Activated CD4-positive, alpha-beta memory T cell treated with anti-CD3 and anti-CD28 coated beads for 36 hours (primary cell): ENCODE results near the gene SCN5A. TPM values are rescaled to one million over a fixed set of nuclear protein-coding genes. Genes with fewer than 3 reads are reported as not detected.

Source experiments
- CTCF ChIA-PET: fragments of 350-600 bp; sonication (Branson Sonifier 250); formaldehyde crosslinking; loops from one replicate; lab custom pipeline; 2021; ENCODE audit warnings: antibody characterized with exemption, inconsistent platforms; lab: Charles Lee
- POLR2A ChIA-PET: fragments of 350-600 bp; sonication (Branson Sonifier 250); formaldehyde crosslinking; loops from one replicate; lab custom pipeline; 2021; ENCODE audit warnings: antibody characterized with exemption; lab: Charles Lee
- DNase-seq: peaks from one replicate; pipeline ENCODE4 v3.0.0-alpha.2; 2020
- H3K27ac Mint-ChIP-seq: one replicate; pipeline ENCODE4 v1.8.0; 2021; ENCODE audit warnings: mixed read lengths
- H3K27me3 Mint-ChIP-seq: one replicate; pipeline ENCODE4 v1.8.0; 2021; ENCODE audit warnings: mixed read lengths
- H3K36me3 Mint-ChIP-seq: one replicate; pipeline ENCODE4 v1.8.0; 2021; ENCODE audit warnings: mixed read lengths
- H3K4me1 Mint-ChIP-seq: one replicate; pipeline ENCODE4 v1.8.0; 2021; ENCODE audit warnings: low read depth, mixed read lengths
- H3K4me3 Mint-ChIP-seq: one replicate; pipeline ENCODE4 v1.8.0; 2021; ENCODE audit warnings: mild to moderate bottlenecking, mixed read lengths
- H3K9me3 Mint-ChIP-seq: one replicate; pipeline ENCODE4 v1.8.0; 2021; ENCODE audit warnings: mixed read lengths
- intact Hi-C: fragments of 100-400 bp; cut with micrococcal nuclease; formaldehyde crosslinking; loops from one replicate; pipeline ENCODE4 v1.15.1; 2023
- total RNA-seq, 2 experiments: library from RNA; stranded (reverse); gene quantifications; one replicate each; pipeline ENCODE4 v1.2.3, GENCODE V29; 2021

SCN5A gene
- total RNA-seq, 2 experiments from 2014 or later: 0.12 to 0.34 TPM

- Mint-ChIP-seq H3K4me1 (no peaks in the 10 kb centered on the region), H3K9me3 (no peaks in the 10 kb centered on the region), H3K27ac (no peak overlapping the region), H3K4me3 (no peak overlapping the region), H3K36me3 (no peaks in the 10 kb centered on the region), H3K27me3 (peaks cover 4% of the 10 kb centered on the region)
- no peak for DNase-seq
- CTCF ChIA-PET: interaction anchor here (1.1 kb wide), 1 partner anchor 32 kb away, joined by 4 read pairs; no protein-coding TSS in a partner anchor
- POLR2A ChIA-PET: no interaction called here
- intact Hi-C loops: no loop called here
Measured at GRCh38 chr3:38618343-38618742, 31.1 kb downstream of the SCN5A start.

GRCh38 chr3:38617586-38617985, 31.9 kb downstream of the SCN5A start:
- H3K27ac Mint-ChIP-seq: no peak overlapping the region
- POLR2A ChIA-PET: no interaction called here
- no peak for DNase-seq
- CTCF ChIA-PET: interaction anchor here (1.1 kb wide), 1 partner anchor 33 kb away, joined by 4 read pairs; no protein-coding TSS in a partner anchor
- H3K9me3 Mint-ChIP-seq: no peaks in the 10 kb centered on the region
- intact Hi-C loops: no loop called here
- no peaks in the 10 kb centered on the region for H3K4me1 Mint-ChIP-seq
- no peak overlapping the region for H3K4me3 Mint-ChIP-seq
- peaks cover 4% of the 10 kb centered on the region for H3K27me3 Mint-ChIP-seq
- H3K36me3 Mint-ChIP-seq: no peaks in the 10 kb centered on the region

GRCh38 chr3:38617137-38617536, 32.4 kb downstream of the SCN5A start:
- Mint-ChIP-seq H3K36me3 (no peaks in the 10 kb centered on the region), H3K4me3 (no peak overlapping the region), H3K4me1 (no peaks in the 10 kb centered on the region), H3K27me3 (peaks cover 4% of the 10 kb centered on the region), H3K27ac (no peak overlapping the region), H3K9me3 (no peaks in the 10 kb centered on the region)
- POLR2A ChIA-PET: no interaction called here
- DNase-seq: no peak
- intact Hi-C loops: no loop called here
- CTCF ChIA-PET: interaction anchor here (1.1 kb wide), 1 partner anchor 34 kb away, joined by 4 read pairs; no protein-coding TSS in a partner anchor

- Mint-ChIP-seq H3K4me3 (no peak overlapping the region), H3K9me3 (no peaks in the 10 kb centered on the region), H3K27ac (no peak overlapping the region), H3K36me3 (no peaks in the 10 kb centered on the region), H3K27me3 (peaks cover 4% of the 10 kb centered on the region), H3K4me1 (no peaks in the 10 kb centered on the region)
- intact Hi-C loops: no loop called here
- ChIA-PET CTCF (no interaction called here), POLR2A (no interaction called here)
- DNase-seq: no peak
Measured at GRCh38 chr3:38616658-38617057, 32.8 kb downstream of the SCN5A start.

- H3K4me1 Mint-ChIP-seq: no peaks in the 10 kb centered on the region
- no peak overlapping the region for H3K27ac Mint-ChIP-seq
- POLR2A ChIA-PET: no interaction called here
Measured at GRCh38 chr3:38616111-38616510, 33.4 kb downstream of the SCN5A start.

GRCh38 chr3:38614651-38615352, 34.7 kb downstream of the SCN5A start:
- ChIA-PET CTCF (no interaction called here), POLR2A (no interaction called here)
- no peak for DNase-seq
- Mint-ChIP-seq H3K27ac (no peak overlapping the region), H3K4me1 (no peaks in the 10 kb centered on the region), H3K36me3 (no peaks in the 10 kb centered on the region), H3K27me3 (peaks cover 2% of the 10 kb centered on the region), H3K4me3 (no peak overlapping the region), H3K9me3 (no peaks in the 10 kb centered on the region)
- intact Hi-C loops: no loop called here

More at GRCh38 chr3:38616111-38616510, 33.4 kb downstream of the SCN5A start:
- CTCF ChIA-PET: no interaction called here
- Mint-ChIP-seq H3K27me3 (peaks cover 3% of the 10 kb centered on the region), H3K9me3 (no peaks in the 10 kb centered on the region), H3K4me3 (no peak overlapping the region), H3K36me3 (no peaks in the 10 kb centered on the region)
- intact Hi-C loops: no loop called here
- DNase-seq: no peak

- peaks cover 2% of the 10 kb centered on the region for H3K27me3 Mint-ChIP-seq
- no peaks in the 10 kb centered on the region for H3K36me3 Mint-ChIP-seq
- no peaks in the 10 kb centered on the region for H3K4me1 Mint-ChIP-seq
- ChIA-PET CTCF (no interaction called here), POLR2A (no interaction called here)
- H3K9me3 Mint-ChIP-seq: no peaks in the 10 kb centered on the region
- H3K27ac Mint-ChIP-seq: no peak overlapping the region
- DNase-seq: no peak
- intact Hi-C loops: no loop called here
- H3K4me3 Mint-ChIP-seq: no peak overlapping the region
Measured at GRCh38 chr3:38614091-38614490, 35.4 kb downstream of the SCN5A start.

GRCh38 chr3:38613426-38613825, 36.1 kb downstream of the SCN5A start:
- intact Hi-C loops: no loop called here
- no peak for DNase-seq
- H3K27ac Mint-ChIP-seq: no peak overlapping the region
- no peaks in the 10 kb centered on the region for H3K4me1 Mint-ChIP-seq
- H3K27me3 Mint-ChIP-seq: peaks cover 2% of the 10 kb centered on the region
- H3K4me3 Mint-ChIP-seq: no peak overlapping the region
- no peaks in the 10 kb centered on the region for H3K36me3 Mint-ChIP-seq
- ChIA-PET CTCF (no interaction called here), POLR2A (no interaction called here)
- no peaks in the 10 kb centered on the region for H3K9me3 Mint-ChIP-seq

- Mint-ChIP-seq H3K9me3 (no peaks in the 10 kb centered on the region), H3K4me3 (no peak overlapping the region), H3K27me3 (no peaks in the 10 kb centered on the region), H3K36me3 (no peaks in the 10 kb centered on the region), H3K27ac (no peak overlapping the region), H3K4me1 (no peaks in the 10 kb centered on the region)
- POLR2A ChIA-PET: no interaction called here
- no peak for DNase-seq
- intact Hi-C loops: no loop called here
- CTCF ChIA-PET: interaction anchor here (1.6 kb wide), 1 partner anchor 44 kb away, joined by 5 read pairs; no protein-coding TSS in a partner anchor
Measured at GRCh38 chr3:38611866-38612265, 37.6 kb downstream of the SCN5A start.

GRCh38 chr3:38610934-38611333, 38.6 kb downstream of the SCN5A start:
- no peaks in the 10 kb centered on the region for H3K4me1 Mint-ChIP-seq
- no peak overlapping the region for H3K4me3 Mint-ChIP-seq
- no peaks in the 10 kb centered on the region for H3K9me3 Mint-ChIP-seq
- no peak overlapping the region for H3K27ac Mint-ChIP-seq
- no peaks in the 10 kb centered on the region for H3K27me3 Mint-ChIP-seq
- intact Hi-C loops: no loop called here
- no peak for DNase-seq
- ChIA-PET POLR2A (no interaction called here), CTCF (no interaction called here)
- H3K36me3 Mint-ChIP-seq: no peaks in the 10 kb centered on the region

GRCh38 chr3:38610436-38610835, 39.1 kb downstream of the SCN5A start:
- no peaks in the 10 kb centered on the region for H3K9me3 Mint-ChIP-seq
- no peaks in the 10 kb centered on the region for H3K27me3 Mint-ChIP-seq
- ChIA-PET POLR2A (no interaction called here), CTCF (no interaction called here)
- H3K36me3 Mint-ChIP-seq: no peaks in the 10 kb centered on the region
- no peaks in the 10 kb centered on the region for H3K4me1 Mint-ChIP-seq
- intact Hi-C loops: no loop called here
- H3K27ac Mint-ChIP-seq: no peak overlapping the region
- H3K4me3 Mint-ChIP-seq: no peak overlapping the region
- no peak for DNase-seq

- no peaks in the 10 kb centered on the region for H3K9me3 Mint-ChIP-seq
- H3K27ac Mint-ChIP-seq: no peak overlapping the region
- ChIA-PET POLR2A (no interaction called here), CTCF (no interaction called here)
- intact Hi-C loops: no loop called here
- H3K4me1 Mint-ChIP-seq: no peaks in the 10 kb centered on the region
- H3K4me3 Mint-ChIP-seq: no peak overlapping the region
- H3K27me3 Mint-ChIP-seq: no peaks in the 10 kb centered on the region
- DNase-seq: no peak
- H3K36me3 Mint-ChIP-seq: no peaks in the 10 kb centered on the region
Measured at GRCh38 chr3:38609386-38610111, 39.9 kb downstream of the SCN5A start.
